Renal pelvis (tissue), 12 donors: ENCODE results near the gene HSD17B13. TPM values are rescaled to one million over a fixed set of nuclear protein-coding genes. Genes with fewer than 3 reads are reported as not detected.
"Not testable (repeated sequence)": the region's sequence is repeated elsewhere in the genome, so short reads cannot be mapped to it uniquely, and the experiment has no call there.

Source experiments
- DNase-seq: peaks from one replicate; pipeline ENCODE4 v3.0.0-alpha.2; 2013
- long read RNA-seq, 16 experiments: transcript quantifications; one replicate each; lab custom pipeline, GENCODE V29; 2026
- polyA plus RNA-seq, 3 donors: library from polyadenylated mRNA; unstranded; fragments of 120-200 nt; gene quantifications; one replicate each; pipeline ENCODE4 v1.2.1, GENCODE V29; 2013; ENCODE audit not compliant: insufficient read length in 3 of 3

Gene HSD17B13
- under 1 TPM; 0.33 to 0.55 (median 0.48) TPM for polyA plus RNA-seq
- long read RNA-seq, donor 1 = 0 reads
- long read RNA-seq, donor 2 = 0 reads
- long read RNA-seq, donor 3 = 0 reads
- long read RNA-seq, donor 4 = 0 reads
- long read RNA-seq, donor 5 = 0 reads
- long read RNA-seq, donor 6 = 0 reads
- long read RNA-seq, donor 7 = 0 reads
- long read RNA-seq, donor 8 = 0 reads
- long read RNA-seq, donor 9 = 0 reads
- long read RNA-seq, donor 10 = 0 reads
- long read RNA-seq, donor 11 = 0 reads
- long read RNA-seq, donor 12 = 0 reads
- long read RNA-seq, donor 13 = 0 reads
- long read RNA-seq, donor 14 = 0 reads
- long read RNA-seq, donor 15 = 0 reads
- long read RNA-seq, donor 16 = 0 reads

GRCh38 chr4:87322754-87323153, at the start of gene HSD17B13:
Gene HSD17B13 (minus strand): TSS chr4:87322882. CDS start chr4:87322841, 41 bp downstream.
- no peak for DNase-seq

GRCh38 chr4:87370068-87370467, 47.4 kb upstream of the HSD17B13 start:
- DNase-seq = no peak

GRCh38 chr4:87366521-87367162, 44.0 kb upstream of the HSD17B13 start:
- DNase-seq = no peak

- no peak for DNase-seq
These were observed 42.7 kb upstream of the HSD17B13 start for GRCh38 chr4:87365348-87365747.

- DNase-seq = no peak
These were observed 40.9 kb upstream of the HSD17B13 start for GRCh38 chr4:87363552-87363951.

GRCh38 chr4:87360338-87360935, 37.8 kb upstream of the HSD17B13 start:
- no peak for DNase-seq

- DNase-seq = no peak
These were observed 36.6 kb upstream of the HSD17B13 start for GRCh38 chr4:87359258-87359657.

- no peak for DNase-seq
These were observed 34.3 kb upstream of the HSD17B13 start for GRCh38 chr4:87356832-87357526.

GRCh38 chr4:87354168-87355102, 31.8 kb upstream of the HSD17B13 start:
- DNase-seq = no peak

GRCh38 chr4:87353592-87353991, 30.9 kb upstream of the HSD17B13 start:
- no peak for DNase-seq

- DNase-seq = no peak
These were observed 22.5 kb upstream of the HSD17B13 start for GRCh38 chr4:87345139-87345538.

- no peak for DNase-seq
These were observed 20.2 kb upstream of the HSD17B13 start for GRCh38 chr4:87342872-87343271.

GRCh38 chr4:87341954-87342635, 19.4 kb upstream of the HSD17B13 start:
- DNase-seq = not testable (repeated sequence)

- DNase-seq = no peak
These were observed 16.8 kb upstream of the HSD17B13 start for GRCh38 chr4:87339440-87339839.

GRCh38 chr4:87337361-87337760, 14.7 kb upstream of the HSD17B13 start:
- no peak for DNase-seq

GRCh38 chr4:87333267-87333666, 10.6 kb upstream of the HSD17B13 start:
- no peak for DNase-seq

- no peak for DNase-seq
These were observed 8.1 kb upstream of the HSD17B13 start for GRCh38 chr4:87330761-87331160.

GRCh38 chr4:87327136-87327535, 4.5 kb upstream of the HSD17B13 start:
- DNase-seq = no peak

- DNase-seq = no peak
These were observed 3.8 kb upstream of the HSD17B13 start for GRCh38 chr4:87326460-87326859.

- DNase-seq = no peak
These were observed 794 bp downstream of the HSD17B13 start for GRCh38 chr4:87321888-87322287.

- no peak for DNase-seq
These were observed 5.2 kb downstream of the HSD17B13 start for GRCh38 chr4:87317527-87317926.
